Fibroblast of skin of back (primary cell): ENCODE measurements around the gene PDGFC. TPM values are rescaled to one million over a fixed set of nuclear protein-coding genes. Genes with fewer than 3 reads are reported as not detected.

ENCODE experiments used
- DNase-seq: peaks from one replicate; pipeline ENCODE4 v3.0.0-alpha.2; 2013
- polyA plus RNA-seq, 2 experiments: library from polyadenylated mRNA; unstranded; fragments of 120-200 nt; gene quantifications; one replicate each; pipeline ENCODE4 v1.2.1, GENCODE V29; 2013; ENCODE audit not compliant: insufficient read length in 2 of 2

PDGFC gene
- 17.0 TPM for polyA plus RNA-seq (2013, experiment 1 of 2; ENCODE audit: insufficient read length)
- polyA plus RNA-seq (2013, experiment 2 of 2; ENCODE audit: insufficient read length): 15.7 TPM

- DNase-seq: peak; percentile 66
These were observed at the start of gene PDGFC for GRCh38 chr4:156971676-156972378. Gene PDGFC (minus strand): TSS chr4:156971799. CDS start chr4:156970903, 896 bp downstream.

DNA sequence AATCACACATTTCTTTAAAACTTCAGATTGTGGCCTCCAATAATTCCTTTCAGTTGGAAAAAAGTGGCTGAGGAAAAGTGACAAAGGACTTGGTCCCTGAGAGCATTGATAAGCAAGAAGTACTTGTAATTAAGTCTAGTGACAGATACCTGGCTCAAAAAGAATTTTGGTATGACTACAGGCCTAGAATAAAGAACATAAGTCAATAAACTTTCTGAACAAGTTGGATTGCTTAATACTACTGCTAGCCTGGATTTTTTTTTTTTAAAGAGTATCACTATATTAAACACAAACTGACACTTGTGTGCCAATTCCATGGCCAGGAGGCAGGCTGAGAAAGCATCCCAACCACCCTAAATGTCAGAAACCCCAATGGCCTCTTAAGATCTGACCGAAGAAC lies 49.3 kb upstream of the PDGFC start:
- DNase-seq: no peak

GRCh38 chr4:157018920-157019490 lies 47.4 kb upstream of the PDGFC start:
- no peak for DNase-seq

- DNase-seq: peak; percentile 88
These were observed 43.3 kb upstream of the PDGFC start for GRCh38 chr4:157014621-157015591.

- peak; percentile 53 for DNase-seq
These were observed 42.1 kb upstream of the PDGFC start for GRCh38 chr4:157013656-157014055.

- peak; percentile 59 for DNase-seq
These were observed 41.2 kb upstream of the PDGFC start for GRCh38 chr4:157012781-157013180.

DNA sequence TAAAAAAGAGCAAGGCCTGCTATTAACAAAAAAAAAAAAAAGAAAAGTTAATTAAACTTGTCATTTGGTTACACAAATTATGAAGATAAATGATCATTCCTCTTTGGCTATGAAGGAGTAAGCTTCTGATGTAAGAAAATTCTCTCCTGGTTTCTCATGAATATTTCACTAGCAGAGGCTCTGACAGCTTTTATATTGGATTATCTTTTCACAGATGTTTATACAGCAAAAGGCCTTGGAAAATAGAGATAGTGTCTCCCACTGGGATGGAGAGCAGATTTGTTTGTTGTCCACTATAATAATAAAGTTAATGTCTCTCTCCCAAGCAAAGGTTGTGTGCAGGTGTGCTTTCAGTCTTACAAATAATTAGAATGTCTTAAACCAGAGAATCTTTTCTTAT lies 40.7 kb upstream of the PDGFC start:
- no peak for DNase-seq

DNA sequence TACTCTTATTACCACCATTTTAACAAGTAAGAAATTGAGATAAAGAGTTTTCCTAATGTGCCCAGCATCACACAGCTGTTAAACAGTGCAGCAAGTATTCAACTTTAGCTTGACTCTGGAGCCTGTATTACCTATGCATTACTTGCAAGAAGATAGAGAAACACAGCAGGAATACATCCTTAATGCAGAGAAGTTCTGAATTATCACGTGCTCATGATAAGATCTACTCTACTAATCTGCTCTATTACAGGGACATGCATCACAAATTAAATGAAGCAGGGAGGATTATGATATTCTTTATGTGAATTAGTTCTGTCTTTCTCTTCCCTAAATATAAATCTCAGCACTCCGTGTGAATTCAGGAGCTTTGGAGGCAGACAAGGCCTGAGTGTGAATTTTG lies 39.0 kb upstream of the PDGFC start:
- no peak for DNase-seq

DNA sequence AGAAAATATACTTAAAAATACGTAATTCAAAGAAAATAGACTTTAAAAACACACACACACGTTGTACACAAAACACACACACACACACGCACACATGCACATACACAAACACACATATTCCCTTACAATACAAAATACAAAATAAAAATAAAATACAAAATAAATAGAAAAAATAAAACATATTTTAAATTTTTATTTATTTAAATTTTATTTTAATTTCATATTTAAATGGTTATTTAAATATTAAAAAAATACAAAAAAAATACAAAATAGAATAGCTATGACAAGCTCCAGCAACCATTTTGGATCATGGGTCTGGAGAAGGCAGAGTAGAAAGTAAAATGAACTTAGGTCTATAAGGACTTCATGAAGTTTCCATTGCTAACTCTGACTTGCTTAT lies 34.2 kb upstream of the PDGFC start:
- DNase-seq: no peak

- DNase-seq: no peak
These were observed 33.6 kb upstream of the PDGFC start for GRCh38 chr4:157005193-157005592.

DNA sequence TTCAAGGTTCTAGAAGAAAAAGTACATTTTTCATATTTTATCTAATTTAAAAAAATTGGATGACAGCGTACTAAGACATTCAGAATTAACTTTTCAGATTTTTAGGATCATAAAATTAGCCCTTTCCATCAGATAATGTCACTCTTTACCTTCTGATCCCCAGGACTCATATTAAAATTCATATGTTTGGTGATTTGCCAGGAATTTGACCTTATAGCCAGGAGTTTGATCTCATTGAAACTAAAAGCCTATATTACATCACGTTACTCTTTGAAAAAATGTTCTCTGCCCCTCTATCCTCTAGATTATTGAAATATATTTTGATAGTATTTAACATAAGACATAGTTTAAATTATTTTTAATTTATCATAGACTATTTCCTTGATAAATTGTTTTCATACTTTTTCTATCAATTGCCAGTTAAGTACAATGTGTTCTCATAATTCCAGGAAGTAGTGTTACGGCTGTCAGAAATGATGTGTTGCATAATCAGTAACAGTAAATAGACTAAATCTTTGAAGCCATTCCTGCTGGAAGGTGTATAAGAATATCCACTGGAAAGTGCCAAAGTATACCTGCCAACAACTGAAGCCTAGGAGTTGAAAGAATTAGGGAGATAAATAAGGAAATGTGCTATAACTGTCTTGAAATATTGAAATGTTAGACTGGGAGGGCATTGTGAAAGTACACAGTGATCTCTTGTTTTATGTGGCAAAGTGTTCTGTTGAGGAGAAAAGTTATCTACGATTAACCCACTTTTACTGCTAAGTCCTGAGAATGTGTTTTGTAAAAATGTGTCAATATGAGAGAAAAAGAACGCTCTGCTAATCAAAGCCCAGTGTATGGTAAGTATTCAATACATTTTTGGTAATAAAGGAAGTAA lies 32.9 kb upstream of the PDGFC start:
- DNase-seq: no peak

- peak; percentile 99 for DNase-seq
These were observed 27.5 kb upstream of the PDGFC start for GRCh38 chr4:156999175-156999517.

DNA sequence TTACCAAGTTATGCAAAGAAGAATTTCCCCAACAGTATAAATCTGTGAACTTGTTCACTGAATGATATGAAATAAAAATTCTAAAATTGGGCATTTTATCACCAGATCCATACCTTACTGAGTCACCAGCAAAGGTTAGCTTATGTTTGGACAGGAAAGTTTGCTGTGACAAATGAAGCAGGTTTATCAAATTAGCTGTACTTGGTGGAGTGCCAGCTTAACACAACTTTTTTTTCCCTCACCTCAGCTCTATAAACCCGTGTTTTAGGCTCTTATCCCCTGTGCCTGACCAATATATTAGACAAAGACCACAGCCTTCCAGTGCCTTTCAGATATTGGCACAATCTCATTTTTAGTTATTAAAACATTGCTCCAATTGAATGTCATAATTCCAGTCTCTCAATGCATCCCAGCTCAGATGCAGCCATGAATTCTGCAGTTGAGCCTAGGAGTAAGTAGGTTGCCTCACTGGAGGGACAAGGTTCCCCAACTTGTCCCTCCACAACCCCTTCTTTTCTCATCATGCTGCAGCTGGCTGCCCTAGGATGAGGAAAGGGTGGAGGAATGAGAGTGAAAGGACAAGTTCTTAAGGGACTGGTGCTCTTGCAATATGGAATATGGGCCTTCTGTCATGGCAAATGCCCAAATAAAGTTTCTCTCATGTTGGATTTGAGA lies 27.0 kb upstream of the PDGFC start:
- DNase-seq: no peak

DNA sequence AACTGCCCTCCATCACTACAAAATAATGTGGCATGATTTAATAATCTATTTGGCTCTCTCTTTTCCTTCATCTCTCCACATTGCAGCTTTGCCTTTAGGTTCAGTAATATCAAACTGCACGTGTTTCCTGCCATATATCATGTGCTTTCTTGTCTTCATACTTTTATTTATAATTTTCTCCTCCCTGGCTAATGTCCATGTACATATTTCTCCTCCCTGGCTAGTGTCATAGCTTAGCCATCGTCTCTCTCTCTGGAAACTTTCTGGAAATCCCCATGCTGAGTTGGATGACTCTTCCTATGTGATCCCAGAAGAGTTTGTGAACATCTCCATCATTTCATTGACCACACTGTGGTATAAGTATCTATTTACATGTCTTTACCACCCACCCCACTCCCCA lies 21.3 kb upstream of the PDGFC start:
- peak; percentile 55 for DNase-seq

GRCh38 chr4:156991161-156991560 lies 19.6 kb upstream of the PDGFC start:
- DNase-seq: no peak

DNA sequence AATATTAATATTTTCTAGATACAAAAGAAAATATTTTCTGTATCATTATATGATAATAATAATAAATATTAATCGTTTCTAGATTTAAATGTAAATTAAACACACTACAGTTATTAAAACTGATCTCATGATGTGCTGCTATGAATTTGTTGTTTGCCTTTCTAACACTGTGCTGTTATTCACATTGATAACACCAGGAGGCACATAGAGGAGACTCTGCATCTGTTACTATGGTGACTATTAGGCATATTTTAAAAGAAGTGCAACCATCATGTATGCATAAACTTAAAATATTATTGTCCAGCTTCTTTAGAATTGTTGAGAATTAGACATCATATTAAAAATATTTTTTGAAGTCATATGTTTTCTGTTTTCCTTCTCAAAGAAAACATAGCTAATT lies 11.8 kb upstream of the PDGFC start:
- DNase-seq: no peak

DNA sequence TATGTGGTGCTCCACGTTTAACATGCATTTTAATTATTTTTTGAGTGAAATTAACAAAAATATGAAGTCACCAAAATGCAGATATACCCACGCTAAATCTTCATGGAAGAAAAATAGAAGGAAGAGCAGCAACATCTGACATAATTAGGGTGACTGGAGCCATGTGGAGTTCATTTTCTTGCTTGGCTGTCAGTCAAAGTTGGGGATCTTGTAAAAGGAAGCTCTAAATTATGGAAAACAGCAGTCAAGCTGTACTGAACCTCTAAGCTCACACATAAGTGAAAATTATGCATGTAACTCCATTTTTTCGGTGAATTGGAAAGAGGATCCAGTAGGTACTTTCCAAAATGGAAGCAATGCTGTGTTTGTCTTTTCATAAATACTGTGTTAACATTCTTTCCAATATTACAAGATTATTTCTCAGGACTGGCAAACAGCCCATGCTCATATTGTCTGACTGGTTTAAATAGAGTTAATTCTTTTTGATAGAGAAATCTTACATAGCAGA lies 9.7 kb upstream of the PDGFC start:
- DNase-seq: no peak

- peak; percentile 99 for DNase-seq
These were observed 6.0 kb upstream of the PDGFC start for GRCh38 chr4:156977435-156978160.

DNA sequence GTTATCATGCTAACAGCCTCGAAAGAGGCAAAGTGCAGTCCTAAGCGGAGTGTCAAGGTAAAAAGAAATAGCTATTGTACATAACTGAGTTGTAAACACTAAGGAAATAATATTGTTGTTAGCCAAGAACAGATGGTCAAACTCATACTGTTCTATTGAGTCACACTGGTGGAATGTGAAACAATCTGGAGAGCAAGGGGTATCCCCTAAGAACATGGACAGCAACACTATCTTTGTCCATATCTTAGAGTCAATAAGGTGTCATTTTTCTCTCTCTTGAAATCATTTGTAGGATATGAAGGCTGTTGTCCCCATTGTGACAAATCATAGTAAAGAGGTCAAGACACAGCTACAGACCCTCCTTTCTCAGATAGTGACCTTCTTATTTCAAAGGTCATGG lies 4.5 kb upstream of the PDGFC start:
- peak; percentile 84 for DNase-seq

DNA sequence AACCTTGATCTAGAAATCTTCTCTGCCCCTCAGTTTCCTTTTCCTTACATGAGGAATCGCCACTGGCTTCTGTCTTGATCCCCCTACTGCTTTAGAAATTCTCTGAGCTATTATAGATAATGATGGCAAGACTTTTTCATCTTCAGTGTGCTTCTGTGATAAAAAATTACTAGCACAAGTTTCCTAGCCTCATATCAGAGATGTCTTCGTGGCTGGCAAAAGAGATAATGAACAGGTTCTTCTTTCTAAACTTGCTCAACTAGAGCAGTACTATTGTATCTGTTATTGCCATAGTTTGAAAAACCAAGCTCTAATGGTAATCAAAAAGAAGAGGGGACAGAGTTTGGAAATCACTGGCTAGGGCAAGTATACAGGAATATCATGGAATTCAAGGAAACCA lies 4.1 kb upstream of the PDGFC start:
- DNase-seq: no peak

DNA sequence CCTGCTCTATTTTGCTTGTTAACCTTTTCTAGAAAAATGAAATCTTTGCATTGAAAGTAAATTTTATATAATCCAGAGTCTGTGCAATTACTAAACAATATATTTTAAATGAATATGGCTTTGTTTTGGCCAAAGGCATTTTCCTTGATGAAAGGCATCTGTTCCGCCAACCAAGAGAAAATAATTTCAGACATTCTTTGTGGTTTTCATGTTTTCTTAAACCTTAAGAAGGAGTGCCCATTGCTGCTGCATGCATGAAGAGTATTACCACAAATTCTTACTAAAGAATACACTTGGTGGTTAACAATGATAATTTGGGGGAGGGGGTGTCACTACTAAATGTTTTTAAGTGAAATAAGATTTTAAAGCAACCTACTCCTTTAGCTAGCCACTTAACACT lies 2.7 kb upstream of the PDGFC start:
- peak; percentile 89 for DNase-seq
